PC-9 (cell line): Measurements from ENCODE around the gene ZNF180. TPM values are rescaled to one million over a fixed set of nuclear protein-coding genes. Genes with fewer than 3 reads are reported as not detected.

Experiments
- BruUV-seq: library from RNA; stranded (reverse); fragments of 400-500 nt; replicated peaks from 2 replicates; lab custom pipeline; 2021; lab: Mats Ljungman, UMichigan
- CTCF ChIA-PET: fragments of 300-600 bp; sonication (Branson Sonifier 250); formaldehyde crosslinking; loops from one replicate; lab custom pipeline; 2022; ENCODE audit warnings: antibody characterized with exemption; lab: Charles Lee
- POLR2A ChIA-PET: fragments of 300-600 bp; sonication (Branson Sonifier 250); formaldehyde crosslinking; loops from one replicate; lab custom pipeline; 2022; ENCODE audit warnings: antibody characterized with exemption; ENCODE audit not compliant: unreplicated experiment; lab: Charles Lee
- DNase-seq, 2 experiments: peaks; one replicate each; pipeline versions ENCODE4 v3.0.0 to v3.0.0-alpha.2; 2015 to 2022; ENCODE audit warnings: mixed read lengths in 1 of 2
- H2AFZ ChIP-seq: fragments of 200-600 bp; sonication (generic); 2 replicates; pipeline ENCODE4 v1.8.1; 2017; ENCODE audit warnings: antibody characterized with exemption
- H3F3A ChIP-seq: fragments of 200-600 bp; sonication (generic); 2 replicates; pipeline ENCODE4 v1.8.1; 2017; ENCODE audit warnings: antibody characterized with exemption, mild to moderate bottlenecking, low read depth; ENCODE audit not compliant: insufficient read depth
- H3K27ac ChIP-seq: fragments of 200-600 bp; sonication (generic); 2 replicates; pipeline ENCODE4 v1.6.1; 2016; ENCODE audit warnings: mixed run types
- H3K27me3 ChIP-seq: fragments of 200-600 bp; sonication (generic); 2 replicates; pipeline ENCODE4 v1.6.1; 2016; ENCODE audit warnings: low read depth, mixed run types; ENCODE audit not compliant: insufficient read depth
- H3K36me3 ChIP-seq: fragments of 200-600 bp; sonication (generic); 2 replicates; pipeline ENCODE4 v1.6.1; 2016; ENCODE audit warnings: low read depth, mixed run types
- H3K4me1 ChIP-seq: fragments of 200-600 bp; sonication (generic); replicated peaks from 2 replicates; pipeline ENCODE4 v1.6.1; 2016; ENCODE audit warnings: mixed run types; ENCODE audit not compliant: insufficient read depth
- H3K4me2 ChIP-seq: fragments of 200-600 bp; sonication (generic); 2 replicates; pipeline ENCODE4 v1.6.1; 2017; ENCODE audit warnings: mixed run types
- H3K4me3 ChIP-seq: fragments of 200-600 bp; sonication (generic); 2 replicates; pipeline ENCODE4 v1.6.1; 2016; ENCODE audit warnings: mixed run types
- H3K79me2 ChIP-seq: fragments of 200-600 bp; sonication (generic); 2 replicates; pipeline ENCODE4 v1.6.1; 2017; ENCODE audit warnings: low read depth, mixed run types
- H3K9me2 ChIP-seq: fragments of 200-600 bp; sonication (generic); 2 replicates; pipeline ENCODE4 v1.8.1; 2017; ENCODE audit warnings: mild to moderate bottlenecking; ENCODE audit not compliant: insufficient read depth
- H3K9me3 ChIP-seq: fragments of 200-600 bp; sonication (generic); 2 replicates; pipeline ENCODE4 v1.8.1; 2016; ENCODE audit warnings: low read depth; ENCODE audit not compliant: insufficient read depth
- H4K20me1 ChIP-seq: fragments of 200-600 bp; sonication (generic); 2 replicates; pipeline ENCODE4 v1.8.1; 2017; ENCODE audit not compliant: insufficient read depth
- EZH2 ChIP-seq: fragments of 200-600 bp; sonication (generic); IDR thresholded peaks from 2 replicates; pipeline ENCODE4 v1.8.0; 2017; ENCODE audit warnings: antibody characterized with exemption, low read depth
- intact Hi-C: fragments of 100-400 bp; cut with micrococcal nuclease; formaldehyde crosslinking; loops from one replicate; pipeline ENCODE4 v1.10.0; 2022; ENCODE audit not compliant: unreplicated experiment
- total RNA-seq: library from RNA; stranded (reverse); gene quantifications from 2 replicates; pipeline ENCODE4 v1.2.3, GENCODE V29; 2021
- TF ChIP-seq, protein P1 (sequence below): fragments of 200-600 bp; sonication (generic); conservative IDR thresholded peaks from 2 replicates; pipeline ENCODE4 v1.6.1; 2017; ENCODE audit warnings: mixed run types, antibody characterized with exemption, mild to moderate bottlenecking, moderate library complexity

ZNF180 gene
- total RNA-seq, 1 experiment from 2014 or later, result 6.3 TPM

DNA sequence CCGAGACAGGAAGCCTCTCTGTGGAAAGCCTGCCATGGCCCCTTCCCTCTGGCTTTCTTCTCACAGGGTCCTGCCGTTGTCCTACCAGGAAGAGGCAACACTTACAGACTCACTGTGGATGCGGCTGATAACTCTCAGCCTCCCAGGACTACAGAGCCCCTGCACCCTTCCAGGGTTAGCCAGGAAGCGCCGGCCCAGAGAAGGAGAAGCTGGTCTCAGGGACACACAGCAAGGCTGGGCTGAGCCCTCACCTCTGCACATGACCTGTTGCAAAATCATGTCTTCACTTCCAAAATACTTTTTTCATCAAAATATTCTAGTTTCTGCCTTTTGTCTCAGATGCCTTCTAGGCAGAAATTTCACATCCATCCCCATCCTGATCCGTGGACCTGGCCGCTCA, 27.2 kb upstream of the ZNF180 start:
- H3K9me2 ChIP-seq, result no peaks in the 10 kb centered on the region
- no peak overlapping the region for H3K4me2 ChIP-seq
- no peak overlapping the region for H3K27ac ChIP-seq
- H3K4me3 ChIP-seq, result no peak overlapping the region
- peaks cover 58% of the 10 kb centered on the region for H3K27me3 ChIP-seq
- POLR2A ChIA-PET, result no interaction called here
- H3K36me3 ChIP-seq, result no peaks in the 10 kb centered on the region
- no peaks in the 10 kb centered on the region for H3K4me1 ChIP-seq
- BruUV-seq, result no TSS peak
- H3F3A ChIP-seq, result no peaks in the 10 kb centered on the region
- no peaks in the 10 kb centered on the region for H4K20me1 ChIP-seq
- TF ChIP-seq, protein P1, sequence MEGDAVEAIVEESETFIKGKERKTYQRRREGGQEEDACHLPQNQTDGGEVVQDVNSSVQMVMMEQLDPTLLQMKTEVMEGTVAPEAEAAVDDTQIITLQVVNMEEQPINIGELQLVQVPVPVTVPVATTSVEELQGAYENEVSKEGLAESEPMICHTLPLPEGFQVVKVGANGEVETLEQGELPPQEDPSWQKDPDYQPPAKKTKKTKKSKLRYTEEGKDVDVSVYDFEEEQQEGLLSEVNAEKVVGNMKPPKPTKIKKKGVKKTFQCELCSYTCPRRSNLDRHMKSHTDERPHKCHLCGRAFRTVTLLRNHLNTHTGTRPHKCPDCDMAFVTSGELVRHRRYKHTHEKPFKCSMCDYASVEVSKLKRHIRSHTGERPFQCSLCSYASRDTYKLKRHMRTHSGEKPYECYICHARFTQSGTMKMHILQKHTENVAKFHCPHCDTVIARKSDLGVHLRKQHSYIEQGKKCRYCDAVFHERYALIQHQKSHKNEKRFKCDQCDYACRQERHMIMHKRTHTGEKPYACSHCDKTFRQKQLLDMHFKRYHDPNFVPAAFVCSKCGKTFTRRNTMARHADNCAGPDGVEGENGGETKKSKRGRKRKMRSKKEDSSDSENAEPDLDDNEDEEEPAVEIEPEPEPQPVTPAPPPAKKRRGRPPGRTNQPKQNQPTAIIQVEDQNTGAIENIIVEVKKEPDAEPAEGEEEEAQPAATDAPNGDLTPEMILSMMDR, result no peak
- no peak for TF ChIP-seq EZH2
- no peak overlapping the region for H2AFZ ChIP-seq
- no peaks in the 10 kb centered on the region for H3K9me3 ChIP-seq
- H3K79me2 ChIP-seq, result no peaks in the 10 kb centered on the region
- CTCF ChIA-PET, result no interaction called here
- intact Hi-C loops, result no loop called here
- DNase-seq, result no peak

DNA sequence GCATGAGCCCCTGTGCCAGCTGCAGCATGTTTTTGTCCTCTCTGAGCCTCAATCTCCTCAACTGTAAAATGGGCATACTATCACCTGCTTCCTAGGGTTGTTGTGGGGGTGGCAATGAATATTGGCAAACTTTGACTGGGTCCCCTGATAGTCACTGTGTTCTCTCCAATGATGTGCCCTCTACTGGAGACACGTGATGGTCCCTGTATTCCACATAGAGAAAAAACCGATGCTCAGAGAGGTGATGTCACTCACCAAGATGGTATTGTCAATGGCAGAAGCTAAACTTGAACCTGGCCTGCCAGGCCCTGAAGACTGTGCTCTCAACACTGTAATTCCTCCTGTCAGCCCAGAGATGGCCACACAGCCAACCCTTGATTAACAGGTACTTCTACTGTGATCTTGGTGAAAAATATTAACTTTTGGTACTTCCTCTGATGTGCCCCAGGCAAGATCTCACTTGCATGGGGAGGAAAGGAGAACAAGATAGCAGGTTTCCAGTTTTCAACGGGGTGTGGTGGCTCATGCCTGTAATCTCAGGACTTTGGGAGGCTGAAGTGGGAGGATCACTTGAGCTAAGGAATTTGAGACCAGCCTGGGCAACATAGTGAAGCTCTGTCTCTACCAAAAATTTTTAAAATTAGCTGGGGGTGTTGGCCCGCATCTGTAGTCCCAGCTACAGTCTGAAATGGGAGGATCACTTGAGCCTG, 25.6 kb upstream of the ZNF180 start:
- TF ChIP-seq, protein P1, result no peak
- TF ChIP-seq EZH2, result no peak
- no peak overlapping the region for H2AFZ ChIP-seq
- no peaks in the 10 kb centered on the region for H3K79me2 ChIP-seq
- H3K9me2 ChIP-seq, result no peaks in the 10 kb centered on the region
- no peaks in the 10 kb centered on the region for H3K9me3 ChIP-seq
- DNase-seq, result no peak
- ChIA-PET CTCF (no interaction called here), POLR2A (no interaction called here)
- no peak overlapping the region for H3K4me2 ChIP-seq
- H3K4me3 ChIP-seq, result no peak overlapping the region
- H3K27ac ChIP-seq, result no peak overlapping the region
- H3K36me3 ChIP-seq, result no peaks in the 10 kb centered on the region
- intact Hi-C loops, result no loop called here
- no peaks in the 10 kb centered on the region for H4K20me1 ChIP-seq
- no TSS peak for BruUV-seq
- H3F3A ChIP-seq, result no peaks in the 10 kb centered on the region
- peaks cover 75% of the 10 kb centered on the region for H3K27me3 ChIP-seq
- H3K4me1 ChIP-seq, result no peaks in the 10 kb centered on the region

DNA sequence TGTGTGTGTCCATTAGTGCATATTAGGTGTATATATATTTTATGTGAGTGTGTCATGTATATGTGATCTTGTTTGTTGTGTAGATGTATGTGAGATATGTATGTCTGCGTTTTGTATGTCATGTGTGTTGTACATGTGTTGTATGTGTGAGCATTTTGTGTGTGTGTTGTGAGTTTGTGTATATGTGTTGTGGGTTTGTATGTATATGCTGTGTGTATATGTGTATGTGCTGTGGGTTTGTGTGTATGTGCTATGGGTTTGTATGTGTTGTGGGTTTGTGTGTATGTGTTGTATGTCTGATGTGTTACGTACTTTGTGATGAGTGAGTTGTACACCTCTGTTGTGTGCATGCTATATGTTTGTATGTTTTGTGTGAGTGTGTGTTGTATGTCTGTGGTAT, 21.0 kb upstream of the ZNF180 start:
- BruUV-seq, result no TSS peak
- H3K79me2 ChIP-seq, result no peaks in the 10 kb centered on the region
- no peaks in the 10 kb centered on the region for H3K4me1 ChIP-seq
- intact Hi-C loops, result no loop called here
- DNase-seq, result no peak
- H3K36me3 ChIP-seq, result no peaks in the 10 kb centered on the region
- no peaks in the 10 kb centered on the region for H3K9me2 ChIP-seq
- no peak overlapping the region for H3K4me3 ChIP-seq
- peaks cover 69% of the 10 kb centered on the region for H3K27me3 ChIP-seq
- H3F3A ChIP-seq, result no peaks in the 10 kb centered on the region
- ChIA-PET POLR2A (no interaction called here), CTCF (no interaction called here)
- no peak overlapping the region for H2AFZ ChIP-seq
- no peaks in the 10 kb centered on the region for H3K9me3 ChIP-seq
- TF ChIP-seq, protein P1, result no peak
- TF ChIP-seq EZH2, result no peak
- no peaks in the 10 kb centered on the region for H4K20me1 ChIP-seq
- no peak overlapping the region for H3K27ac ChIP-seq
- no peak overlapping the region for H3K4me2 ChIP-seq
